Neural cell (in vitro differentiated cells): ENCODE measurements around the gene DENND4C.
A peak's percentile ranks its signal among the peaks of the same experiment; 100 is the strongest.

Experiments
- EP300 ChIP-seq: fragments of 450-650 bp; conservative IDR thresholded peaks from 2 replicates; pipeline ENCODE4 v1.6.1; 2014; ENCODE audit warnings: antibody characterized with exemption, mild to moderate bottlenecking, moderate library complexity; ENCODE audit not compliant: poor library complexity, severe bottlenecking
- MXI1 ChIP-seq: fragments of 450-650 bp; conservative IDR thresholded peaks from 2 replicates; pipeline ENCODE4 v1.6.1; 2014; ENCODE audit warnings: antibody characterized with exemption, mild to moderate bottlenecking; ENCODE audit not compliant: poor library complexity, severe bottlenecking
- POLR2AphosphoS5 ChIP-seq: IDR thresholded peaks from 2 replicates; pipeline ENCODE4 v1.6.1; 2012
- RAD21 ChIP-seq: fragments of 450-650 bp; conservative IDR thresholded peaks from 2 replicates; pipeline ENCODE4 v1.6.1; 2014; ENCODE audit warnings: antibody characterized with exemption, mild to moderate bottlenecking, moderate library complexity
- REST ChIP-seq: IDR thresholded peaks from 2 replicates; pipeline ENCODE4 v1.6.1; 2012; ENCODE audit warnings: borderline replicate concordance
- TAF1 ChIP-seq: IDR thresholded peaks from 2 replicates; pipeline ENCODE4 v1.6.1; 2012; ENCODE audit warnings: low read depth
- TF ChIP-seq, protein P1 (sequence below): fragments of 450-650 bp; IDR thresholded peaks from 2 replicates; pipeline ENCODE4 v1.5.1; 2014; ENCODE audit warnings: antibody characterized with exemption, mild to moderate bottlenecking, moderate library complexity; ENCODE audit not compliant: poor library complexity, severe bottlenecking

DNA sequence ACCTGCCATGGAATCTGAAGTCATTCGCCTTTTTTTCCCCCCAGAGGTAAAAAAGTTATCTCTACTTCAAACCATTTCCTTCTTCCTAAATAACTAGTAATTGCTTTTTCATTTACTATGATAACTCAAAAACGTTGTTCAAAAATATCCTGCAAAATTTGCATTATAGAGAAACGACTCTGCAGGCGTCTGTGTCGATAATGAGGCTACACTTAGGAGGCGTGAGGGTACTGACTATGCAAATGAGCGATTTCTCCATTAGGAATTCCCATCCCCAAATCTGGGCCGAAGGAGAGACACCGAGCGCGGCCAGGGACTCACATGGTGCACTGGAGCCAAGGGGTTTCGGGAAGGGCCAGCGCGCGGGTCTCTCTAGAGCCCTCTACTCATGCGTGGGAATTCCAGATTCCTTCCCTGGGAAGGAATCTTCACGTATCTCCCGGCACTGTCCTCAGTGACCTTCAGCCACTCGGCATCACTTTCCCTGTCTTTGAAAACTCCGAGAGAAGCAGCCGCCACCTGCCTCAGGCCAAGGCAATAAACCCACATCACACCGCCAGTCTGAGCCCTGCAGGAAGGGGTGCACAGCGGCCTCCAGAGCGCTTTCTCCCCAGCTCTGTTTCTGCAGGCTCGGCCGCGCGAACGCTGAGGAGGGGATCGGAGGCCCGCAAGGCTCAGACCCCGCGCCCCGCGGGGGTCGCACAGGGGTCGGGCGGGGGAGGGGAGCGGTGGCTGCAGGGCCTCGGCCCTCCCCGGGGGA, 718 bp upstream of the DENND4C start:
- TF ChIP-seq TAF1: no peak
- TF ChIP-seq, protein P1, sequence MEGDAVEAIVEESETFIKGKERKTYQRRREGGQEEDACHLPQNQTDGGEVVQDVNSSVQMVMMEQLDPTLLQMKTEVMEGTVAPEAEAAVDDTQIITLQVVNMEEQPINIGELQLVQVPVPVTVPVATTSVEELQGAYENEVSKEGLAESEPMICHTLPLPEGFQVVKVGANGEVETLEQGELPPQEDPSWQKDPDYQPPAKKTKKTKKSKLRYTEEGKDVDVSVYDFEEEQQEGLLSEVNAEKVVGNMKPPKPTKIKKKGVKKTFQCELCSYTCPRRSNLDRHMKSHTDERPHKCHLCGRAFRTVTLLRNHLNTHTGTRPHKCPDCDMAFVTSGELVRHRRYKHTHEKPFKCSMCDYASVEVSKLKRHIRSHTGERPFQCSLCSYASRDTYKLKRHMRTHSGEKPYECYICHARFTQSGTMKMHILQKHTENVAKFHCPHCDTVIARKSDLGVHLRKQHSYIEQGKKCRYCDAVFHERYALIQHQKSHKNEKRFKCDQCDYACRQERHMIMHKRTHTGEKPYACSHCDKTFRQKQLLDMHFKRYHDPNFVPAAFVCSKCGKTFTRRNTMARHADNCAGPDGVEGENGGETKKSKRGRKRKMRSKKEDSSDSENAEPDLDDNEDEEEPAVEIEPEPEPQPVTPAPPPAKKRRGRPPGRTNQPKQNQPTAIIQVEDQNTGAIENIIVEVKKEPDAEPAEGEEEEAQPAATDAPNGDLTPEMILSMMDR: no peak
- TF ChIP-seq POLR2AphosphoS5: no peak
- no peak for TF ChIP-seq EP300
- no peak for TF ChIP-seq REST
- TF ChIP-seq RAD21: peak; percentile 23
- peak; percentile 25 for TF ChIP-seq MXI1
